T-helper 2 cell treated with Interferon-gamma antibody and Interleukin-4, amounts not matched to agents 5 μg/mL and 100 μg/mL, for 36 hours (primary cell): ENCODE results near the gene SPTBN1.

Experiments
- DNase-seq: peaks from one replicate; pipeline ENCODE4 v3.0.0; 2021; ENCODE audit warnings: low spot score
- H3K27ac Mint-ChIP-seq: one replicate; pipeline ENCODE4 v1.8.0; 2021; ENCODE audit warnings: mild to moderate bottlenecking, mixed read lengths
- H3K27me3 Mint-ChIP-seq: one replicate; pipeline ENCODE4 v1.8.0; 2021; ENCODE audit warnings: low read depth, mixed read lengths
- H3K36me3 Mint-ChIP-seq: one replicate; pipeline ENCODE4 v1.8.0; 2021; ENCODE audit warnings: low read depth, mixed read lengths
- H3K4me1 Mint-ChIP-seq: one replicate; pipeline ENCODE4 v1.8.0; 2021; ENCODE audit warnings: low read depth, mixed read lengths
- H3K4me3 Mint-ChIP-seq: one replicate; pipeline ENCODE4 v1.8.0; 2022; ENCODE audit warnings: mild to moderate bottlenecking, moderate library complexity, mixed read lengths
- H3K9me3 Mint-ChIP-seq: one replicate; pipeline ENCODE4 v1.8.0; 2021; ENCODE audit warnings: mixed read lengths

Gene SPTBN1

GRCh38 chr2:54572262-54572635 lies 116.1 kb downstream of the SPTBN1 start:
- H3K4me3 Mint-ChIP-seq = peak overlapping the region; percentile 82
- peaks cover 83% of the 10 kb centered on the region for H3K4me1 Mint-ChIP-seq
- H3K9me3 Mint-ChIP-seq = no peaks in the 10 kb centered on the region
- peaks cover 31% of the 10 kb centered on the region for H3K36me3 Mint-ChIP-seq
- DNase-seq = peak; percentile 54
- H3K27me3 Mint-ChIP-seq = no peaks in the 10 kb centered on the region
- H3K27ac Mint-ChIP-seq = peak overlapping the region; percentile 92

GRCh38 chr2:54572636-54573536 lies 116.8 kb downstream of the SPTBN1 start:
- H3K27ac Mint-ChIP-seq = peak overlapping the region; percentile 92

DNA sequence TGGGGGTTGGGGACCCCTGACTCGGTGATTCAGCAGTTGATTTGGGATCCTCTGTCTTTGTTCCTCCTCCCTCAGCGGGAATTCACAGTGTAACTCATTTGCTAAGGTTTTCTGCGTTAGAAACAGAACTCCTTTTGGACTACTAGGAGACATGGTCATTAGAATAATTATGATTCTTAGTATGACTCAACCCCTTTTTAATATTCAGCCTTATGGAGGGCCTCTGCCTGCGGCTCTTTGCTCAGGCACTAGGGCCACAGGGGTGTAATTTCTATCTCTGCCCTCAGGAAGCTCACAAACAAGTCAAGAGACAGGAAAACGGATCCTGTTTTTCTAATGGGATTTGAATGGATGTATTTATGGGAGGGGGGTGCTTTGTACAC lies 117.4 kb downstream of the SPTBN1 start:
- Mint-ChIP-seq H3K36me3 (peaks cover 35% of the 10 kb centered on the region), H3K27me3 (no peaks in the 10 kb centered on the region), H3K4me3 (peak overlapping the region; percentile 82), H3K9me3 (no peaks in the 10 kb centered on the region), H3K27ac (peak overlapping the region; percentile 92), H3K4me1 (peaks cover 88% of the 10 kb centered on the region)
- DNase-seq = no peak

More at GRCh38 chr2:54572636-54573536, 116.8 kb downstream of the SPTBN1 start:
- peak; percentile 77 for DNase-seq
- Mint-ChIP-seq H3K36me3 (peaks cover 31% of the 10 kb centered on the region), H3K9me3 (no peaks in the 10 kb centered on the region), H3K4me1 (peaks cover 86% of the 10 kb centered on the region), H3K4me3 (peak overlapping the region; percentile 82), H3K27me3 (no peaks in the 10 kb centered on the region)

- H3K4me1 Mint-ChIP-seq = peaks cover 91% of the 10 kb centered on the region
- H3K4me3 Mint-ChIP-seq = peak overlapping the region; percentile 82
- H3K27me3 Mint-ChIP-seq = no peaks in the 10 kb centered on the region
- peak overlapping the region; percentile 92 for H3K27ac Mint-ChIP-seq
- H3K9me3 Mint-ChIP-seq = no peaks in the 10 kb centered on the region
- DNase-seq = peak; percentile 84
- H3K36me3 Mint-ChIP-seq = peaks cover 31% of the 10 kb centered on the region
Observed at GRCh38 chr2:54574107-54574859, 118.2 kb downstream of the SPTBN1 start.

- Mint-ChIP-seq H3K9me3 (no peaks in the 10 kb centered on the region), H3K27ac (peak overlapping the region; percentile 92), H3K27me3 (no peaks in the 10 kb centered on the region), H3K36me3 (peaks cover 29% of the 10 kb centered on the region), H3K4me3 (peak overlapping the region; percentile 82), H3K4me1 (peaks cover 91% of the 10 kb centered on the region)
- DNase-seq = no peak
Observed at GRCh38 chr2:54574860-54575247, 118.7 kb downstream of the SPTBN1 start.

- Mint-ChIP-seq H3K4me1 (peaks cover 91% of the 10 kb centered on the region), H3K27ac (peak overlapping the region; percentile 92), H3K4me3 (peak overlapping the region; percentile 82), H3K27me3 (no peaks in the 10 kb centered on the region), H3K36me3 (peaks cover 27% of the 10 kb centered on the region), H3K9me3 (no peaks in the 10 kb centered on the region)
- DNase-seq = peak; percentile 62
Observed at GRCh38 chr2:54575379-54575888, 119.3 kb downstream of the SPTBN1 start.

DNA sequence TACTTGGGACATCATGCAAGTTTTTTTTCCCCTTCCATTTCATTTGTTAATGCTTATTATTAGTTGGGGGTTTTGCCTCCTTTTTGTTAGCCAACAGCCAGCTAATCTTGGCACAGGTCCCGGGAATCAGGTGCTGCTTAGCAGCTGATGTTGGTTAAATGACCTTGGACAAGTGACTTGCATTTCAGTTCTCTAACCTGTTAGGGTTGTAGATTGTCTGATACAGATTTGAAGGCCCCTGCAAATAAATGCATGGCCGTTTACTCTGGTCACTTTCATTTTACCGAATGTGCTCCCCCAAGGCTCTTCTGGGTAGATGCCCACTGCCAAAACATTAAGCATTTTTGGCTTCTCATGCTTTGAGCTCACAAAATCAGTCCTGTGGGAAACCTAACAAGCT lies 120.9 kb downstream of the SPTBN1 start:
- no peaks in the 10 kb centered on the region for H3K9me3 Mint-ChIP-seq

GRCh38 chr2:54577944-54578647 lies 122.0 kb downstream of the SPTBN1 start:
- peak overlapping the region; percentile 55 for H3K4me3 Mint-ChIP-seq
- H3K27me3 Mint-ChIP-seq = no peaks in the 10 kb centered on the region
- no peaks in the 10 kb centered on the region for H3K9me3 Mint-ChIP-seq

More for the DNA sequence above, 120.9 kb downstream of the SPTBN1 start:
- Mint-ChIP-seq H3K4me3 (peak overlapping the region; percentile 57), H3K4me1 (peaks cover 87% of the 10 kb centered on the region), H3K36me3 (peaks cover 26% of the 10 kb centered on the region), H3K27me3 (no peaks in the 10 kb centered on the region), H3K27ac (peak overlapping the region; percentile 43)
- no peak for DNase-seq

DNA sequence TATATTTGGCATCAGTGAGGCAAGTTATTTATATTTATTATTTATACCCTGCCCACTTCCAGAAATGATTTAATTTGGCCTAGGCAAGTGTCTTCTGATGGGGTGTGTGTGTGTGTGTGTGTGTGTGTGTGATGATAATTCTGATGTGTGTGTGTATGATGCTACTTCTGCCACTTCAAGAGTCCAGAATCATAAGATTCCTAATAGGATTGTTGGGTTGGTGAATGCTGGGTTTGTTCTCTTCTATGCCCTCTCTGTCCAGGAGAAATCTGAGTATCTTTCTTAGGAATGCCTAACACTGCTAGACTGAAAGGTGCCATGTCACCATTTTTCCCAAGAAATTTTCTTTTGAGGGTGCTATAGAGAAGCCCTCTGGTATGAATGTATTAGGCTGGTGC lies 122.5 kb downstream of the SPTBN1 start:
- H3K27me3 Mint-ChIP-seq = no peaks in the 10 kb centered on the region
- no peaks in the 10 kb centered on the region for H3K9me3 Mint-ChIP-seq
- peak overlapping the region; percentile 55 for H3K4me3 Mint-ChIP-seq
- H3K27ac Mint-ChIP-seq = no peak overlapping the region
- H3K36me3 Mint-ChIP-seq = peaks cover 33% of the 10 kb centered on the region
- no peak for DNase-seq
- H3K4me1 Mint-ChIP-seq = peaks cover 86% of the 10 kb centered on the region

More at GRCh38 chr2:54577944-54578647, 122.0 kb downstream of the SPTBN1 start:
- Mint-ChIP-seq H3K27ac (peak overlapping the region; percentile 55), H3K36me3 (peaks cover 28% of the 10 kb centered on the region), H3K4me1 (peaks cover 86% of the 10 kb centered on the region)
- DNase-seq = no peak

- H3K27me3 Mint-ChIP-seq = no peaks in the 10 kb centered on the region
- no peaks in the 10 kb centered on the region for H3K9me3 Mint-ChIP-seq
- no peak for DNase-seq
- H3K36me3 Mint-ChIP-seq = peaks cover 33% of the 10 kb centered on the region
- peak overlapping the region; percentile 74 for H3K4me3 Mint-ChIP-seq
- H3K27ac Mint-ChIP-seq = peak overlapping the region; percentile 89
- H3K4me1 Mint-ChIP-seq = peaks cover 85% of the 10 kb centered on the region
Observed at GRCh38 chr2:54579061-54579681, 123.0 kb downstream of the SPTBN1 start.

GRCh38 chr2:54579682-54580620 lies 123.8 kb downstream of the SPTBN1 start:
- Mint-ChIP-seq H3K4me3 (peak overlapping the region; percentile 74), H3K36me3 (peaks cover 31% of the 10 kb centered on the region), H3K27ac (peak overlapping the region; percentile 89), H3K27me3 (no peaks in the 10 kb centered on the region), H3K4me1 (peaks cover 85% of the 10 kb centered on the region), H3K9me3 (no peaks in the 10 kb centered on the region)
- peak; percentile 58 for DNase-seq

- H3K36me3 Mint-ChIP-seq = peaks cover 22% of the 10 kb centered on the region
- H3K27me3 Mint-ChIP-seq = no peaks in the 10 kb centered on the region
- H3K9me3 Mint-ChIP-seq = no peaks in the 10 kb centered on the region
- H3K4me3 Mint-ChIP-seq = peak overlapping the region; percentile 73
- H3K4me1 Mint-ChIP-seq = peaks cover 84% of the 10 kb centered on the region
- no peak for DNase-seq
- H3K27ac Mint-ChIP-seq = peak overlapping the region; percentile 82
Observed at GRCh38 chr2:54581326-54582039, 125.4 kb downstream of the SPTBN1 start.
